Measurements from ENCODE around the gene PHETA2.
A peak's percentile ranks its signal among the peaks of the same experiment; 100 is the strongest.
"Not testable (repeated sequence)": the region's sequence is repeated elsewhere in the genome, so short reads cannot be mapped to it uniquely, and the experiment has no call there.

The PHETA2 gene

DNA sequence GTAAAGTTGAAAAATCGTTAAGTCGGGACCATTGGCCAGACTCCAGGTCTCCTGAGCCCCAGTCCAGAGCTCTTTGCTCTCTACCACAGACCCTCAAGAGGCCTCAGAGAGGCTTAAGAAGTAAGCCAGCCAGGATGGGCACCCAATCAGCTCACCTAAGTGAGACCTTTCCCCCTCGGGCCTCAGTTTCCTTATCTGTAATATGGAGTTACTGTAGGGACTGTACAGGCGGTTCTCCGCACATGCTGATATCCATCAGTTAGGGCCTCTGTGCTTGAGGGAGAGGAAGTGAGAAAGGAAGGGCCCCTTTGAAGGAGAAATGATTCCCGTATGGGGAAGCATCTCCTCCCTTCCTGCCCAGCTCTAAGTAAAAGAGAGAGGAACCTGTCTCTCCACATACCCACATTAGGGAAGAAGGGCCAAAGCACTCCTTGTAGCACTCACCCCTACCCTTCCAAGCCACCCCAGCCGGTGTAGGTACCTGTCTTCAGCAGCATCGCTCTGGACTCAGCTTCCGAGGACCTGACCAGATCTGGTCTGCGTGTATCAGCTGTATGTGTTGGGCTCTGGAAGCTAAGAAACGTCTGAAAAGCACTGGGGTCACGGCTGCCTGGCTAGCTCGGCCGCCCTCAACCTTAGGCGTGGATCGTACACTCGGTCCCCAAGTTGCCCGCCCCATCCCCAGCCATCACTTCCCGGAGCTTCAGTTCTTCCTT is 4.1 kb upstream of the PHETA2 start:
- DNase-seq (ENCODE audit: low spot score), result no peak

GRCh38 chr22:42070517-42071422 is 3.3 kb upstream of the PHETA2 start, which contains the start of gene NAGA:
Gene NAGA (minus strand): TSS chr22:42070812. CDS start chr22:42070297, 515 bp downstream.
- DNase-seq (ENCODE audit: low spot score), result peak; percentile 97

DNA sequence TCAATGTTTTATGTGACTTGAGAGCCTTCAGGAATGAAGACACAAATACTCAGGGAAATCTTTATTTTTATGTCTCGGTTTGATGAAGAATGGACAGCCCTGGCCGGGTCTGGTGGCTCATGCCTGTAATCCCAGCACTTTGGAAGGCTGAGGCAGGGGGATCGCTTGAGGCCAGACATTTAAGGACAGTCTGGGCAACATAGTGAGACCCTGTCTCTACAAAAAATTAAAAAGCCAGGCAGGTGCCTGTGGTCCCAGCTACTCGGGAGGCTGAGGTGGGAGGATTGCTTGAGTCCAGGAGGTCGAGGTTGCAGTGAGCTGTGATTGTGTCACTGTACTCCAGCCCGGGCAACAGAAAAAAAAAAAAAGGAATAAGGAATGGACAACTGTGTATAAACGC is 2.5 kb upstream of the PHETA2 start:
- DNase-seq (ENCODE audit: low spot score), result not testable (repeated sequence)

DNA sequence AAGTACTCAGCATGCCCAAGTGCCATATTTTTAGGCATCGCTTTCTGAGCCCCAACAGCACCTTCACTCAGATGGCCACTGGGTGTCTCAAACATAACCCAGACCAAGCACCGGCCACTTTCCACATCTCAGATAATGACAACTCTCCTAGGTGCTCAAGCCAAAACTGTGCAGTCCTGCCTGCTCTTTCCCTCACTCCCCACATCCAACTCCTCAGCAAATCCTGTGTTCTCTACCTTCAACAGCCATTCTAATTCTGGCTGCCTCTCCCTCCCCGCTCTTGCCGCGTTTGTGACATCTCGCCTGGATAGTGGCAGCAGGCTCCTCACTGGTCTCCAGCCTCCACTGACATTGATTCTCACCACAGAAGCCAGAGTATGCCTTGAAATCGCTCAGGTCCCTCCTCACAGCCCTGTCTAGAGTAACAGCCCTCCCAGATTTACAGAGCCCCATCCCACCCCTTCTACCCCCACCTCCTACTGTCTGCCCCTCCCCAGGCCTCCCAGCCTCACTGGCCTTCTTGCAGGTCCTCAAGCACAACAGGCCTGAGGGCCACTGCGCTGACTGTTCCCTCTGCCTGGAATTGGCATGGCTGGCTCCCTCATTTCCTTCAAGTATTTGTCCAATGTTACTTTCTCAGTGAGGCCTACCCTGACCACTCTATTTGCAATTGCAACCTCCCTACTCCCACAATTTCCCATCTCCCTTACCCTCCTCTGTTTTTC is 1.3 kb upstream of the PHETA2 start:
- DNase-seq (ENCODE audit: low spot score), result no peak

DNA sequence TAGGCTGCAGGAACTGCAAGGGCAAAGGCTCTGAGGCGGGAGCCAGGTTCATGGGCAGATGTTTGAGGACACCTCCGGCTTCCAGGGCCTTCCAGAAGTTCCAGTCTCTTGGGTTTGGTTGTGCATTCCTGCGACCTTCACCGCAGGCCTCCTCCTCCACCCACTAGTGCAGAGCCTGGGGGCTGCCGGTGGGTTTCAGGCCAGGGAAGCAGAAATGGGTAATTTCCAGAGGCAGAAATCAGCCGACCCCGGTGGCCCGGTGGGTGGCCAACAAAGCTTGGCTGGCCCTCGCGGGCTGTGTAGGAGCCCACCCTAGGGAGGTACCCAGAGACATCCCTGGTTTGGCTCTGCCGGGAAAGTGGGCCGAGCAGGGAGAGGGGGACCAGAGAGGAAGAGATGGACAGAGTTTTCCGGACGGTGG is 417 bp upstream of the PHETA2 start:
- no peak for DNase-seq (ENCODE audit: low spot score)

- DNase-seq (ENCODE audit: low spot score), result no peak
These were observed 1.0 kb downstream of the PHETA2 start for GRCh38 chr22:42074846-42075676.

GRCh38 chr22:42076764-42077485 is 2.9 kb downstream of the PHETA2 start:
- DNase-seq (ENCODE audit: low spot score), result no peak

- DNase-seq (ENCODE audit: low spot score), result no peak
These were observed 3.6 kb downstream of the PHETA2 start for GRCh38 chr22:42077486-42078125.

DNA sequence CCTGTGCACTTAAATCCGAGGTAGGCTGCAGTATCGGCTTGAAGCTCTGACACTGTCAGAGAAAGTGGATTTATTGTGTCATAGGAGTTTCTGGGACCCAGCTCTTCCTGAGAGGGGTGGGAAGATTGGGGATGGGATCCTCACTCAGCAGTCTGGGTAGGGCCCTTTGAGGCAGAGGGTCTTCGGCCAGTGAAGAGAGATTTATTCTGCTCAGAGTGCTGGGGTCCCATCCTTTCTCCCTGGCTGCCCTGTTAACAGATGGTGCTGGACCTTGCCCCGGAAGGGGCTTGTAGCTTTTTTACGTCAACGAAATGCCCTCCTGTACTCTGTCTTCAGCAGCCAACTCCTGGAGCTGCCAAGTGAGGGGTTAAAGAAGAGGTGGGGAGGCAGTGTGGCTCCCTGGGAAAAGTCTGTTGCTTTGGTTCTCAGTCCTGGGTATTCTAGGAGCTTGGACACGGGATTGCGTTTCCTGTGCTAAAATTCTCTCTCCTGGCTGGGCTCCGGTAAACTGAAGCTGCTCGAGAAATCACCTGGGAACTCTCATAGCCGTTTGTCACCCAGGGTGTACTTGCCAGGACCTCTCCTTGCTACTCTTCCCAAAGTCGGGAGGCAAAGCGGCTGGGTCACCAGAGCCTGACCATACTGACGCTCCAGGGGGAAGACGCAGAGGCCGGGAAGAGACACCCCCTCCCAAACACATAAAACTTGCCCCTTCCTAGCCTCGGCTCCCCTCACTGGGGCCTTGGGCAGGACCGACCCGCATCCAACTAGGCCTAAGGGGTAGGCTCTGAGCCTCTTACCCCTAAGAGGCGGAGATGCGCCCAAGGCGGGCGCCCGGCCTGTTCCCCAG is 4.6 kb downstream of the PHETA2 start:
- DNase-seq (ENCODE audit: low spot score), result peak; percentile 29

- DNase-seq (ENCODE audit: low spot score), result peak; percentile 98
These were observed 5.5 kb downstream of the PHETA2 start, which contains the start of gene SMDT1 for GRCh38 chr22:42079319-42080251. Gene SMDT1 (plus strand): TSS chr22:42079700. CDS start chr22:42079769, 69 bp downstream.

DNA sequence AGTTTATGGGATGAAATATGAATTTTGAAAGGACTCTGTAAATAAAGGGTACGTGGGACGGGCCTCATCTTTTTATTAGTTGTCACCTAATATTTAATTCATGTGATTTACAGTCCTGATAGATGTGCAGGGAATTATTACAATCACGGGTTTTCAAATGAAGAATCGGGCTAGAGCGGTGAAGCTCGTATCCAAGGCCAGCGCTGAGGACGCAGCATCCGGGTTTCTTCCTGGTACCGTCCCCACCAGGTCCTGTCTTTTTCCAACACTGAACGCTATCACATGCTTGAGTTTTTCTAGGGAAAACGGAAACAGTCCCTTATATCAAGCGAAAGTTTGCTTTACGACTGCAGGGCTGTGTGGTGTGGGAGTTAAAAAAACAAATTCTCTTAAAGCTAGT is 6.2 kb downstream of the PHETA2 start:
- peak; percentile 37 for DNase-seq (ENCODE audit: low spot score)

- DNase-seq (ENCODE audit: low spot score), result no peak
These were observed 9.1 kb downstream of the PHETA2 start for GRCh38 chr22:42083119-42083518.

- DNase-seq (ENCODE audit: low spot score), result no peak
These were observed 10.8 kb downstream of the PHETA2 start for GRCh38 chr22:42084874-42085273.

DNA sequence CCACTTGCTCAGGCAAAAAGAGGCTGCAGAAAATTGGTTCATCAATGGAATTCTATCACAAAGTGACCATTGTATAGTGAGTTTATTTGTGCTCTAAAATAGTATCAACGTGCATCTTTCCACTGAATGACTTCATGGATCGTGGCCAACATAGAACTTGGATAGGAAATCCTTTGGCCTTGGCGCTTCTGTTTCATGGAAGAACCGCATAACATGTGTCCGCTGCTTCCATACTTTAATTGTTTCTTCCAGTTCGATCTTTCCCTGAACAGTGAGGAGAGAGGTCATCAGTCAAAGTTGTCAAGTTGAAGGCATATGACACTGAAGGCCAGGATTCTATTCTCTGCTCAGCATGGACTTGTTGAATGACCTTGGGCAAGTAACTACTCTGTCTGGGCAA is 12.0 kb downstream of the PHETA2 start:
- DNase-seq (ENCODE audit: low spot score), result no peak

DNA sequence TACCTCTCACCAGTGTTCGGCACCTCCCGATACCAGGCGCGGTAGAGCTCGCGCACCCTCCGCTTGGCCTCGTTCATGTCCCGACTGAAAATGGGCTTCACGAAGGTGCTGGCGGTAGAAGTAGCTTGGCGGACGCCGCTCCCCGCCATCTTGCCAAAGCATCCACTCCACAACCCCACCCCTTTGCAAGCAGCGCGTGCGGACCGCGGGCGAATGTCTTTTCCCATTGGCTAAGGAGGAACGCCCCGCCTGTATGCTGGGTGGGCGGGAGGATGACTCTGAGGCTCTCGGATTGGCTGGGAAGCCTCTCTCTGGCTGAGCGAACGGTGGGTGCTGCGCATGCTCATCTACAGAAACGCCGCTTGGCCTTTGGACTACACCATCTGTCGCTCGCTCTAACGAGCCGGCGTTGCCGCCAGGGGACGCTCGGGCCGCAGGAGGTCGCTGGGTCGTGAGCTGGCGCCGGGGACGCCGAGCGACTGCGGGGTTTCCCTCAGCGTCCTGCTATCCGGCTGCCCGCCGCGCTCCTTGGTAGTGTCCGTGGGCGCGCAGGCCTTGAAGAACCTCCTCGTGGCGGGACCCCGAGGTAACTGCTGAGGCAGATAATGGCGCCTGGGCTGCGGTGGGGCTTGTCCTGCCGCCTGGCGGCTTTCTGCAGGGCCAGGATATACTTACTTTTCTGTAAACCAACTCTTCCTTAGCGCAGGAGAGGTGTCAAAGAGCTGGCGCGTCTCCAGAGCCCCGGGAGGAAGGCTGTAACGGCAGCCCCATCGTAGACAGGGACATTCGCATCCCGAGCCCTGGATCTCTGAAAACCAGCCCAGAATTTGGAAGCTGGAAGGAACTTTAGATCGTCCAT is 16.8 kb downstream of the PHETA2 start, which contains the start of gene NDUFA6:
TSS of gene NDUFA6 (minus strand) at position 177 of the 859 bp plus-strand sequence. CDS start at position 149, 28 bp downstream.
- DNase-seq (ENCODE audit: low spot score), result peak; percentile 99

- no peak for DNase-seq (ENCODE audit: low spot score)
These were observed 17.4 kb downstream of the PHETA2 start for GRCh38 chr22:42091455-42091782.

DNA sequence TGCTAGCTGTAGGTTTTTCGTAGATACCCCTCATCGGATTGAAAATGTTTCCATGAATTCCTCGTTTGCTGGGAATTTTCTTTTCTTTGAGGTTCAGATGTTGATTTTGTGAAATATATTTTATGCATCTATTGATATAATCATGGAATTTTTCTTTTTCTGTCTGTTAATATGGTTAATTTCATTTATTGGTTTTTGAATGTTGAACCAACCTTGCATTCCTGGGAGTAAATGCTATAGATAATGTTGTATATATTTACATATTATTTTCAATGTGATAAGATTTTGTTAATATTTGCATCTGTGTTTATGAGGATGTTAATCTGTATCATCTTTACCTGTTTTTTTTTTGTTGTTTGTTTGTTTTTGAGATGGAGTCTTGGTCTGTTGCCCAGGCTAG is 27.2 kb downstream of the PHETA2 start:
- DNase-seq (ENCODE audit: low spot score), result no peak
